GM23248 (cell line): ENCODE data around the gene TMEM270.

Experiments used
- EZH2 ChIP-seq: fragments of 200-600 bp; sonication (generic); IDR thresholded peaks from 2 replicates; pipeline ENCODE4 v1.6.1; 2018; ENCODE audit warnings: antibody characterized with exemption, mild to moderate bottlenecking; ENCODE audit not compliant: insufficient read depth, poor library complexity, severe bottlenecking
- EZH2phosphoT487 ChIP-seq: fragments of 200-600 bp; sonication (generic); IDR thresholded peaks from 2 replicates; pipeline ENCODE4 v1.6.1; 2018; ENCODE audit warnings: antibody characterized with exemption, moderate library complexity, mild to moderate bottlenecking, low read depth; ENCODE audit not compliant: insufficient read depth

DNA sequence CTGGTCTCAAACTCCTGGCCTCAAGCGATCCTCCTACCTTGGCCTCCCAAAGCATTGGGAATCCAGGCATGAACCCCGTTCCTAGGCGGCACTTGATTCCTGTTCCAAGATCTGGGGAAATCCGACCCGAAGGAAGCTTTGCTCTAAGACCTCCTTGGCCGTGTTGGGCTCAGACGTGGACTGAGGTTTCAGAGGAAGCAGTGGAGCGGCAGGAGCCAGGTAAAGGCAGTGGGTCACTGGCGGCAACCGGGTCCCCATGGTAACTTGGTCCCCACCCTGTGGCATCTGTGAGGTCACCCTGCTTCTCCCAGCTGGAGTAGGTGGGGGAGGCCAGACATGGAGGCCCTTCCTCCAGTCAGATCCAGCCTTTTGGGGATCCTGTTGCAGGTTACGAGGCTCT lies at the start of gene TMEM270:
- TF ChIP-seq EZH2 = no peak
- no peak for TF ChIP-seq EZH2phosphoT487
